HUDEP-2 (cell line): Measurements from ENCODE around the gene RPL10.

ENCODE experiments used
- DNase-seq, 76 experiments: peaks; one replicate each; lab custom pipeline; 2025; ENCODE audit not compliant: unreplicated experiment in 76 of 76; lab: John Stamatoyannopoulos, UW

RPL10 gene

GRCh38 chrX:154360155-154360713 lies 37.9 kb upstream of the RPL10 start:
- no peak for DNase-seq

DNA sequence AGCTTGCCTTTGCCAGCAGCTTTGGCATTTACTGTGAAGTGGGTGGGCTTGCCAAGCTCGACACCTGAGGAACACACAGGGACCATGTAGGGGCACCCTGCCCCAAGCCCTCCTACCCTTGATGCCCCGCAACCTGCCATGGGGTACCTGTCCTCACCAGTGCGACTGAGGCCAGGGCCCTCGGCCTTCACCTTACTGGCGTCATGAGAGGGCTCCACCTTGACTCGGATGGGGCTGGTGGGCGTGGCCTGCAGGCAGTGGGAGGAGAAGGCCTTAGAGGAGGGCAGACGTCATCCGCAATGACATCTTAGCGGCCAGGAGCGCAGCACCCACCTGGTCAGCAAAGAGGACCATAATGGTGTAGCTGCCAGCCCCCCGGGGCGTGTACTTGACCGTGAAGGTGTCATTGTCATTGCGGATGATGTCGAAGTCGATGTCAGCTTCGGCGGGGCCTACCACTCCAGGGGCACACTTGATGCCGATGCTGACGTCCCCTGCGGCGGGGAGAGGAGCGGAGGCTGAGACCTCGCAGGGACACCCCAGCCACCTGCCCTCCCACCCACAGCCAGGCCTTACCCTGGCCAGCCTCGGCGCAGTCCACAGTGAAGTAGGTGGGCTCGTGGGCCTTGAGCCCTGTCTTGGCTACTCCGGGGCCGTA lies 36.0 kb upstream of the RPL10 start:
- DNase-seq, result no peak

- no peak for DNase-seq
Observed at GRCh38 chrX:154363706-154364439, 34.3 kb upstream of the RPL10 start.

DNA sequence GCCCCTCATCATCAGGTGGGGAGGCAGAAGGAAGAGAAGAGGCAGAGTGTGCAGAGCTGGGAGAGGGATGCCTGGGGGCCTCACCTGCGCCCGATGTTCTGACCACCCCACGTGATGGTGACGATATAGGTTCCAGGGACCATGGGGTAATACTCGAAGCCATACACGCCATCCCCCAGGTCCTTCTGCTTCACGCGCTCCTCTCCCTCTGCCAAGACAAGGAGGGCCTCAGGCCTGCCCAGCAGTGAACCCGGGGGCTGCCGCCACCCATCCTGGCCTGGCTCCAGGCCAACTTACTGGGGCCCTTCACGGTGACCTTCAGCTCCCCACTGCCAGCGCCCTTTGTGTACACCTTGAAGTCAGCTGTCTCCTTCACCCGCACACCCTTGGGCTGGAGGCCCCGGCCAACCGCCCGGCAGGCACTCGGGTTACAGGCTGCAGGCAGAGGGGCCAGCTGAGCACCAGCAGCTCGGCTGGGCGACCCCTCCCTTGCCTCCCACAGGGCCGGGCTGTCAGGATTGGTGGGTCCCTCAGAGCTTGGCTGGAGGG lies 33.1 kb upstream of the RPL10 start:
- no peak for DNase-seq

- no peak for DNase-seq
Observed at GRCh38 chrX:154365997-154366665, 32.0 kb upstream of the RPL10 start.

GRCh38 chrX:154366666-154367055 lies 31.5 kb upstream of the RPL10 start:
- DNase-seq, result no peak

DNA sequence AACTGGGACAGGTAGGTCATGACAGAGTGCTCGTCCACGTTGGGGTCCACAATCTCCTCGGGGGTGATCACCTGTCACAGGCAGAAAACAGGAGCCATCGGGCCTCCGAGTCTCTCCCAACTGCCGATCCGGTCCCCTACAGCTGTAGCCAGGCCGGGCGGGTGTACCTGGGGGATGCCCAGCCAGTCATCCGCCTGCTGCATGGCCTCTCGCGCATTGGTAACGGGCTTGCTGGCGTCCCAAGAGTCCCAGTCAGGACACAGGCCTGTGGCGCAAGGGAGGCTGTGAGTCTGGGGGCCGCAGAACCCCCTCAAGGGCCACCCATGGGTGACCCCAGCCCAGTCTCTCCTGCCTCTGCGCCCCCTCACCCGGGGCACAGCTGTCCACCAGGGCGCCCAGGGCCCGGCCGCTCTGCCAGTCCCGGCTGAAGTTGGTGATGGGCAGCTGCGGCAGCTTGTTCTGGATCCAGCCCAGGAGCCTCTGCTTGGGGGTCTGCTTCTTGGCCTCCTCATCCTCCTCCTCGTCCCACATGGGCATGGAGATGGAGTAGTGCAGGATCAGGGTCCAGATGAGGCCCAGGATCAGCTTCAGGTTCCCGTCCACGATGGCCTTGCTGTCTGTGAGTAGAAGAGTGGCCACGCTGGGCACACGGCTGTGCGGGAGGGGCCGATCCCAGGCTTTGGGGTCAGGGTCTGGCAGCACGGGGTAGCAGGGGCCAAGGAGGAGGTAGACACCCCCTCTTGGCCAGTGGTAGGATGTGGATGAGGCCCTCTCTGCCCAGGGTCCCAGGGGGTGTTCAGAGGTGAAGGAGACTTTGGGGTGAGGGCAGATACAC lies 30.5 kb upstream of the RPL10 start:
- DNase-seq, result no peak

DNA sequence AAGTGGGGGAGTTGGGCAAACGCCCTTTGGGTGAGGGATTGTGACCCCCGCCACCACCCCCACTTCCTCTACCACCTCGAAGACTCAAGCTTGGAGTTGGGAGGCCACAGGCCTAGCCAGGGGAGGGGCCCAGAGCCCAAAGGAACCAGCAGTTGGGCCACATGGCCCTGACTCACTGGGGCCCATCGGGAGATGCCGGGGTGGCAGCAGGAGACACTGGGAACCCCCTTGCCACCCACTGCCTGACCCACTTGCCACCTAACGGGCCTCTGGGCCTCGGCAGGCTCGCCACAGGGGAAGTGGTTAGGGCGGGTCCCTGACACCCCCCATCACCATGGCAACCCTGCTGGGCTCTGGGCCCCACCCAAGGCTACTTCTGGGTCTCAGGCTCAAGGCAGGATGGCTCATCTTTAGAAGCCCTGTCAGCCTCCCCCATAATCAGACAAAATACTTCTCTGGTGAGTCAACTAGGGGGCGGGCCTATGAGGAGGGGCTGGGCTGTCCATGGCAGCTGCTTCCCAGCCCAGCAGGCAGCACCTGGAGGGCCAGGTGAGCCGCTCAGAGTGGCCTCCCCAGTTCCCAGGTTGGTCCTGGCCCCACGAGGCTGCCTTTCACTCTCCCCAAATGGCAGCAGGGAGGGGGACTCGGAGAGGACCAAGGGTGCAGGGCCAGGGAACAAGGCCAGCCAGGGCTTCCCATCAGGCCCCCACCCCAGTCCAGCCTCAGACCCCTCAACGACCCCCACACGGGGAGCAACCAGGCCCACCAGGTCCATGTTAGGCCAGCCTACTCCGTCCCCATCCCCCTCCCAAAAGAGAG lies 29.3 kb upstream of the RPL10 start:
- peak in 74 of 76 experiments; percentile 2 to 93 (median 80) for DNase-seq

GRCh38 chrX:154369449-154370299 lies 28.5 kb upstream of the RPL10 start:
- DNase-seq, result peak in 18 of 76 experiments; percentile 1 to 49 (median 20)

GRCh38 chrX:154370300-154371016 lies 27.7 kb upstream of the RPL10 start:
- DNase-seq, result no peak

GRCh38 chrX:154371017-154371788 lies 27.0 kb upstream of the RPL10 start:
- DNase-seq, result peak in 73 of 76 experiments; percentile 5 to 88 (median 77)

DNA sequence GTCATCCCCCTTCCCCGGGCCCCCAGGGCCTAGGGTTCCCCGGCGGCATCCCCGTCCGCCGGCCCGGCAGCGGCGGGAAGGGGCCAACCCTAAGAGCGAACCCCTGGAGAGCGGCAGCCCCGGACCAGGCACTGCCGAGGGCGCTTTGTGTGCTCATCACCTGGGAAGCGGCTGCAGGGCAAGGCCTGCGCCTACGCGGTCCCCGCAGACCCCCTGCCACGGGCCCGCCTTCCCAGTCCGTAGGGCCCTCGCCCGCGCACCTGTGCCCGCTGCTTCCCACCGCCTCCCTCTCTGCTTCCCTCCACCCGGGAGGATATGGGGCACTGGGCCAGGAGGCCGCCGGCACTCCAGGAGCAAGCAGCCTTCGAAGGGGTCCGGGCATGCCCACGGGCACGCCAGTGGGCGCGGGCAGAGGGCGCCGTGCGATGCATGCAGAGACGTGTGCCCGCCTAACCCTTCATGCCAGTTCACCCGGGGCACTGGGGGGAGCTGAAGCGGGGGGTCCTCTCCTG lies 26.3 kb upstream of the RPL10 start:
- no peak for DNase-seq

DNA sequence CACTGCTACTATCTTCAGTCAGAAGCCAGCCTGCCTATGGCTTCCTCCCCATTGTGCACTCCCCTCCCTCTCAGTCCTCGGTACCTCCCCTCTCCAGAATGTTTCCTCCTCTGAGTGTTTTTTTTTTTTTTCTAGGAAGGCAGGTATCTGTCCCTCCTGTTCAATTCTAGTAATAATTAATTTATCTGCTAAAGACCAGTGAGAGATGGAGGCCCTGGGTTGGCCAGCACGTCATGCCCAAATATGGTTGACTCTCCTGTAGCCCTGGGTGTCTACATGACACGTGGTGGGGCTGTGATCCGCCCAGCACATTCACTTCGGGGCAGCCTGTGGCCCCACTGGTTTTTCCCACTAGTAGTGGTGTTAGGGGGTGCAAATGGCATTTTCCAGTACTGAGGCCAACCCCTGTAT lies 25.6 kb upstream of the RPL10 start:
- peak in 26 of 76 experiments; percentile 0 to 51 (median 20) for DNase-seq

DNA sequence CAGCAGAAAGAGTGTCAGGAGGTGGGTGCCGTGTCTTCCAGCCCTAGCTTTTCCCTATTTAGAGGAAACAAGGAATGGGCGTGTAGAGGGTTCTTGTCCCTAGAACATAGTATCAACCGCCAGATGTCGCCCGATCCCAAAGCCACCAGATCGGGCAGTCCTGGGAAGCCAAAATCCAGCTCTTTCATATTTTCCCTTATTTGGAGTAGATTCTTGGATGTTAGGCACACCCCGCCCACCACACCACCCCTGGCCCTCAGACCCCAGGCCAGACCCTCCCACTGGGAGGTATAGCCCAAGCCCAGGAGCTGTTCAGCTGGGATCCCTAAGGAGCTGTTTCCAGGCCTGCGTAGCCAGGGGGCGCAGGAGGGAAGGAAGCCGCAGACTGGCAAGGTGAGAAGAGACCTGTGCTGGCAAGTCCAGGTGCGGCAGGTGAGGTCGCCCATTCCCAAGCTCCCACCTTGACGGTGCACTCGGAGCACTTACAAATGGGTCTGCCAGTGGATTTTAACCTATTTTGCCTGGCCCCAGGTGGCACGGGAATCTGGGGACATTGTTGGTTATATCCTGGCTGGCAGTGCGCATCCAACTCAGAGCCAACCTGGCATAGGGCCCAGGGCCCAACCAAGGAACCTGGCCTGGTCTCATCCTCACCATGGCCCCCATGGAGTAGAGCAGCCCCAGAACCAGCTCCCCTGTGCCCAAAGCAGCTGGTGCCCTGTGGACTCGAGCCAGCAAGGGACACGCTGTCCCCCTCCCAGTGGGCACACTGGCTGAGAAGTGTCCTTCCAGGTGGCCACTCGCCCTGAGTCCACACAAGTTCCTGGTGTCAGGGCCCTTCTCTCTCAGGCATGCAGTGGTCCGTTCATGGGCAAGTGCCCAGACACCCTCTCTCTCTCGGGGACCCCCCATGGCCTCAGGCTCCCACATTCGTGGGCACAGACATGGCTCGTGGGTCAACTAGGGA lies 24.6 kb upstream of the RPL10 start:
- peak in 18 of 76 experiments; percentile 5 to 48 (median 25) for DNase-seq

- peak in 6 of 76 experiments; percentile 2 to 18 (median 7) for DNase-seq
Observed at GRCh38 chrX:154374313-154375155, 23.6 kb upstream of the RPL10 start, which contains the start of gene FLNA. Gene FLNA, minus strand, starts transcription at chrX:154374634. Its CDS starts 3,389 bp downstream, at chrX:154371245.
